ENCODE data around the gene RB1. TPM values are rescaled to one million over a fixed set of nuclear protein-coding genes. Genes with fewer than 3 reads are reported as not detected.

Gene RB1
- total RNA-seq, 1 donor from 2014 or later, result 36.2 TPM

GRCh38 chr13:48497669-48498068 lies 194.1 kb downstream of the RB1 start:
- Mint-ChIP-seq H3K4me3 (ENCODE audit: unreplicated experiment) (no peak overlapping the region), H3K4me1 (ENCODE audit: unreplicated experiment) (peaks cover 24% of the 10 kb centered on the region), H3K9me3 (ENCODE audit: unreplicated experiment) (no peaks in the 10 kb centered on the region), H3K27ac (ENCODE audit: unreplicated experiment) (peak overlapping the region; percentile 82), H3K27me3 (ENCODE audit: unreplicated experiment) (peaks cover 4% of the 10 kb centered on the region), H3K36me3 (ENCODE audit: low read depth, unreplicated experiment) (peaks cover 38% of the 10 kb centered on the region)
- TF ChIP-seq, protein P1, sequence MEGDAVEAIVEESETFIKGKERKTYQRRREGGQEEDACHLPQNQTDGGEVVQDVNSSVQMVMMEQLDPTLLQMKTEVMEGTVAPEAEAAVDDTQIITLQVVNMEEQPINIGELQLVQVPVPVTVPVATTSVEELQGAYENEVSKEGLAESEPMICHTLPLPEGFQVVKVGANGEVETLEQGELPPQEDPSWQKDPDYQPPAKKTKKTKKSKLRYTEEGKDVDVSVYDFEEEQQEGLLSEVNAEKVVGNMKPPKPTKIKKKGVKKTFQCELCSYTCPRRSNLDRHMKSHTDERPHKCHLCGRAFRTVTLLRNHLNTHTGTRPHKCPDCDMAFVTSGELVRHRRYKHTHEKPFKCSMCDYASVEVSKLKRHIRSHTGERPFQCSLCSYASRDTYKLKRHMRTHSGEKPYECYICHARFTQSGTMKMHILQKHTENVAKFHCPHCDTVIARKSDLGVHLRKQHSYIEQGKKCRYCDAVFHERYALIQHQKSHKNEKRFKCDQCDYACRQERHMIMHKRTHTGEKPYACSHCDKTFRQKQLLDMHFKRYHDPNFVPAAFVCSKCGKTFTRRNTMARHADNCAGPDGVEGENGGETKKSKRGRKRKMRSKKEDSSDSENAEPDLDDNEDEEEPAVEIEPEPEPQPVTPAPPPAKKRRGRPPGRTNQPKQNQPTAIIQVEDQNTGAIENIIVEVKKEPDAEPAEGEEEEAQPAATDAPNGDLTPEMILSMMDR (IDR thresholded peaks at IDR 0.05; ENCODE audit: unreplicated experiment), result no peak
- DNase-seq (ENCODE audit: low spot score), result no peak

DNA sequence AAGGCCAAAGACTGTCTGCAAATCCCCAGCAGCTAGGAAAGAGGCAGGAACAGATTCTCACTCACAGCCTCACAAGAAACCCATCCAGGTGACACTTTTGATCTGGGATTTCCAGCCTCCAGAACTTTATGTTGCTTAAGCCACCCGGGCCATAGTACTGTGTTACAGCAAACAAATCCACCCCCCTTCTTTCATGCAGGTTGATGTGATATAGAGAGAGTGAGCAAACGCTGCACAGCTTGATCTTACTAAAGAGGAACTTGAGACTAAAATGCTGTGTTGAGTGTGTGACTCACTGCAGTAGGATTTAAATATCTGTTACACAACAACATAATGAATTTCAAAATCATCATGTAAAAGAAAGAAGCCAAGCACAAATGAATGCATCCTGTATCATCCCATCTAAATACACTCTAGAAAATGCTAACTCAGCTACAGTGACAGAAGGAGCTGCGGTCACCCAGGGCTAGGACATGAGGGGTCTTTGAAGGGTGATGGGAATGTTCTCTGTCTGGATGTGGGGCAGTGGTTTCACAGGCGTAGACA lies 197.2 kb downstream of the RB1 start:
- H3K4me1 Mint-ChIP-seq (ENCODE audit: unreplicated experiment), result peaks cover 35% of the 10 kb centered on the region
- peaks cover 9% of the 10 kb centered on the region for H3K27me3 Mint-ChIP-seq (ENCODE audit: unreplicated experiment)
- DNase-seq (ENCODE audit: low spot score), result no peak
- H3K4me3 Mint-ChIP-seq (ENCODE audit: unreplicated experiment), result no peak overlapping the region
- TF ChIP-seq, protein P1 (IDR thresholded peaks at IDR 0.05; ENCODE audit: unreplicated experiment), result no peak
- H3K9me3 Mint-ChIP-seq (ENCODE audit: unreplicated experiment), result no peaks in the 10 kb centered on the region
- H3K27ac Mint-ChIP-seq (ENCODE audit: unreplicated experiment), result no peak overlapping the region
- H3K36me3 Mint-ChIP-seq (ENCODE audit: low read depth, unreplicated experiment), result peaks cover 50% of the 10 kb centered on the region

GRCh38 chr13:48501705-48502104 lies 198.2 kb downstream of the RB1 start:
- no peaks in the 10 kb centered on the region for H3K9me3 Mint-ChIP-seq (ENCODE audit: unreplicated experiment)
- TF ChIP-seq, protein P1 (IDR thresholded peaks at IDR 0.05; ENCODE audit: unreplicated experiment), result no peak
- no peak overlapping the region for H3K27ac Mint-ChIP-seq (ENCODE audit: unreplicated experiment)
- no peak for DNase-seq (ENCODE audit: low spot score)
- H3K36me3 Mint-ChIP-seq (ENCODE audit: low read depth, unreplicated experiment), result peaks cover 60% of the 10 kb centered on the region
- peaks cover 7% of the 10 kb centered on the region for H3K27me3 Mint-ChIP-seq (ENCODE audit: unreplicated experiment)
- H3K4me1 Mint-ChIP-seq (ENCODE audit: unreplicated experiment), result peaks cover 38% of the 10 kb centered on the region
- H3K4me3 Mint-ChIP-seq (ENCODE audit: unreplicated experiment), result peak overlapping the region; percentile 53

DNA sequence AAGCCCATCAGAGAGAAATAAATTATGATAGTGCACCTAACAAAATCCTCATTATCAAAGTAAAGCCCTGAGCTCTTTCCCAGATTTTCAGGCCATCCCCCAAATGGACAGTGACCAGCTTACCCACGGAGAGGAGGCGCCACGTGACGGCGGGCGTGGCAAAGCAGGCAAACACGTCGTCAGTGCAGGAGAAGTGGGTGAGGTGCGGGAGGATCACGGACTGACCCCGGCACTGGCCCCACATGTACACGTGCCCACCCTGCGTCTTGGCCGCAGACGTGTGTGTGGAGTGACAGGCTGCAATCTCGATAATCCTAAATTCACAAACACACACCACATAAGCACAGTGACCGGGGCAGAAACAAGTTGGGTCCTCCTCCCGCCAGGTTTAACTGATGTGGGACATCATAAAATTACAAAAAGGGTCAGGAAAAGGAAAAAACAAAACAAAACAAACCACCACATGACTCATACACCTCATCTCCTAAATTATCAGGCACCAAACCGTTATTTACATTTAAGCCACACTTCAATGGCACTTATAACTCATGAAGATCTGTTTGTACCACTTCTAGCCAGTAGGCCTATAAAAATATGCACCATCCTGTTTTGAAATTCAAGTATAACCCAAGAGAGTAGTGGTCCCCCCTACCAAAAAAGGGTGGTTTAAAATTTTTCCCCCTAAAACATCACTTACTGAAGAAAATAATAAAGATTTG lies 199.2 kb downstream of the RB1 start:
- H3K4me3 Mint-ChIP-seq (ENCODE audit: unreplicated experiment), result no peak overlapping the region
- peaks cover 7% of the 10 kb centered on the region for H3K27me3 Mint-ChIP-seq (ENCODE audit: unreplicated experiment)
- peaks cover 58% of the 10 kb centered on the region for H3K36me3 Mint-ChIP-seq (ENCODE audit: low read depth, unreplicated experiment)
- H3K9me3 Mint-ChIP-seq (ENCODE audit: unreplicated experiment), result no peaks in the 10 kb centered on the region
- no peak for DNase-seq (ENCODE audit: low spot score)
- TF ChIP-seq, protein P1 (IDR thresholded peaks at IDR 0.05; ENCODE audit: unreplicated experiment), result no peak
- peak overlapping the region; percentile 30 for H3K27ac Mint-ChIP-seq (ENCODE audit: unreplicated experiment)
- H3K4me1 Mint-ChIP-seq (ENCODE audit: unreplicated experiment), result peaks cover 36% of the 10 kb centered on the region

DNA sequence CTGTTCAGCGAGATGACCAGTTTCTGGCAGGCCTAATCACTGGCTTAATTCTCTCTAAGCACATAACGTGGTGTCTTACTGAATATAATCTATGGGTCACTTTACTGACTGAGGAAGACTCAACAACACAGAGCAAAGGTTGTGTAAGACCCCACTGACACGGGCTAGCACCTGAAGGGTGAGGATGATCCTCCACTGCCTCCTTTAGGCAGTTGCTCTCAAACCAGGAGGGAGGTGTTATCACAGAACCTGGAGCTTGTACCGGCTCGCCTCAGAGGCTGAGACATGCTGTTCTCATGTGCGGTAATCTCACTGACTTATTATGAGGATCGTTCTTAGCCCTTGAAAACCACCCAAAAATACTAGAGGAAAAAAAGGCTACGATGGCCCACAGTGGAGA lies 201.1 kb downstream of the RB1 start:
- H3K27me3 Mint-ChIP-seq (ENCODE audit: unreplicated experiment), result peaks cover 11% of the 10 kb centered on the region
- H3K4me1 Mint-ChIP-seq (ENCODE audit: unreplicated experiment), result peaks cover 30% of the 10 kb centered on the region
- H3K4me3 Mint-ChIP-seq (ENCODE audit: unreplicated experiment), result no peak overlapping the region
- peaks cover 47% of the 10 kb centered on the region for H3K36me3 Mint-ChIP-seq (ENCODE audit: low read depth, unreplicated experiment)
- no peak for DNase-seq (ENCODE audit: low spot score)
- H3K9me3 Mint-ChIP-seq (ENCODE audit: unreplicated experiment), result no peaks in the 10 kb centered on the region
- H3K27ac Mint-ChIP-seq (ENCODE audit: unreplicated experiment), result no peak overlapping the region
- TF ChIP-seq, protein P1 (IDR thresholded peaks at IDR 0.05; ENCODE audit: unreplicated experiment), result no peak

All from endothelial cell (in vitro differentiated cells).